COR-L47 (cell line): Measurements from ENCODE around the gene RUVBL1.

Experiments
- DNase-seq: peaks from one replicate; lab custom pipeline; 2025; lab: John Stamatoyannopoulos, UW

The RUVBL1 gene

GRCh38 chr3:128133273-128133883 is 9.8 kb upstream of the RUVBL1 start:
- peak; percentile 60 for DNase-seq

GRCh38 chr3:128131897-128132646 is 8.5 kb upstream of the RUVBL1 start:
- no peak for DNase-seq

GRCh38 chr3:128128251-128128650 is 4.6 kb upstream of the RUVBL1 start:
- DNase-seq: no peak

- DNase-seq: no peak
These were observed 3.6 kb upstream of the RUVBL1 start for GRCh38 chr3:128127236-128127635.

GRCh38 chr3:128123156-128123537 is 465 bp downstream of the RUVBL1 start:
- DNase-seq: no peak

- DNase-seq: no peak
These were observed 1.6 kb downstream of the RUVBL1 start for GRCh38 chr3:128122013-128122412.

- no peak for DNase-seq
These were observed 9.5 kb downstream of the RUVBL1 start for GRCh38 chr3:128113817-128114794.

GRCh38 chr3:128112357-128112968 is 11.1 kb downstream of the RUVBL1 start:
- peak; percentile 43 for DNase-seq

- no peak for DNase-seq
These were observed 12.5 kb downstream of the RUVBL1 start for GRCh38 chr3:128111147-128111546.

GRCh38 chr3:128107834-128108233 is 15.8 kb downstream of the RUVBL1 start:
- DNase-seq: no peak

- DNase-seq: no peak
These were observed 20.4 kb downstream of the RUVBL1 start for GRCh38 chr3:128103136-128103676.

- DNase-seq: no peak
These were observed 23.0 kb downstream of the RUVBL1 start for GRCh38 chr3:128100638-128101037.

GRCh38 chr3:128100161-128100560 is 23.5 kb downstream of the RUVBL1 start:
- no peak for DNase-seq

GRCh38 chr3:128098234-128098633 is 25.4 kb downstream of the RUVBL1 start:
- no peak for DNase-seq

GRCh38 chr3:128095222-128095703 is 28.3 kb downstream of the RUVBL1 start:
- DNase-seq: peak; percentile 72

- DNase-seq: no peak
These were observed 29.1 kb downstream of the RUVBL1 start for GRCh38 chr3:128094295-128095151.

- DNase-seq: no peak
These were observed 32.0 kb downstream of the RUVBL1 start for GRCh38 chr3:128091586-128091985.

- no peak for DNase-seq
These were observed 34.5 kb downstream of the RUVBL1 start for GRCh38 chr3:128089135-128089534.

GRCh38 chr3:128084675-128085021 is 39.0 kb downstream of the RUVBL1 start:
- no peak for DNase-seq

GRCh38 chr3:128083980-128084674 is 39.5 kb downstream of the RUVBL1 start:
- DNase-seq: no peak
